Activated B cell treated with CpG ODN at 0.5 μM for 24 hours (primary cell): Measurements from ENCODE around the gene PTDSS2. TPM values are rescaled to one million over a fixed set of nuclear protein-coding genes. Genes with fewer than 3 reads are reported as not detected.

Experiments
- ATAC-seq: fragments of 200-7000 bp; cut with Tn5 transposase; one replicate; pipeline ENCODE4 v1.10.0; 2021; ENCODE audit warnings: low read depth, mild to moderate bottlenecking, moderate library complexity
- CTCF ChIA-PET: fragments of 350-600 bp; sonication (Branson Sonifier 250); formaldehyde crosslinking; loops from one replicate; lab custom pipeline; 2021; ENCODE audit warnings: antibody characterized with exemption; lab: Charles Lee
- POLR2A ChIA-PET: fragments of 350-600 bp; sonication (Branson Sonifier 250); formaldehyde crosslinking; loops from one replicate; lab custom pipeline; 2021; ENCODE audit warnings: antibody characterized with exemption; lab: Charles Lee
- DNase-seq: peaks from one replicate; pipeline ENCODE4 v3.0.0; 2022
- H3K27ac Mint-ChIP-seq: one replicate; pipeline ENCODE4 v1.8.0; 2020; ENCODE audit warnings: mixed read lengths
- H3K27me3 Mint-ChIP-seq: one replicate; pipeline ENCODE4 v1.8.0; 2021; ENCODE audit warnings: mixed read lengths
- H3K36me3 Mint-ChIP-seq: one replicate; pipeline ENCODE4 v1.8.0; 2021; ENCODE audit warnings: low read depth, mixed read lengths
- H3K4me1 Mint-ChIP-seq: one replicate; pipeline ENCODE4 v1.8.0; 2021; ENCODE audit warnings: mixed read lengths
- H3K4me3 Mint-ChIP-seq: one replicate; pipeline ENCODE4 v1.8.0; 2020; ENCODE audit warnings: mild to moderate bottlenecking, mixed read lengths
- H3K9me3 Mint-ChIP-seq: one replicate; pipeline ENCODE4 v1.8.0; 2020; ENCODE audit warnings: mixed read lengths
- intact Hi-C: fragments of 100-400 bp; cut with micrococcal nuclease; formaldehyde crosslinking; loops from one replicate; pipeline ENCODE4 v1.15.1; 2024
- total RNA-seq: library from RNA; stranded (reverse); gene quantifications from 2 replicates; pipeline ENCODE4 v1.2.3, GENCODE V29; 2022
- TF ChIP-seq, protein P1 (sequence below): fragments of 200-600 bp; IDR thresholded peaks from one replicate; pipeline ENCODE4 v1.8.0; 2022; ENCODE audit warnings: antibody characterized with exemption, mild to moderate bottlenecking

Gene PTDSS2
- total RNA-seq, 1 donor from 2014 or later, result 22.0 TPM

- CTCF ChIA-PET, result interaction anchor here (0.8 to 1.2 kb wide), 2 partner anchors 200 to 276 kb away, joined by 3 to 8 read pairs; no protein-coding TSS in a partner anchor
- Mint-ChIP-seq H3K4me3 (peak overlapping the region; percentile 97), H3K27ac (peak overlapping the region; percentile 87), H3K27me3 (no peaks in the 10 kb centered on the region), H3K4me1 (peaks cover 35% of the 10 kb centered on the region), H3K36me3 (peaks cover 19% of the 10 kb centered on the region), H3K9me3 (no peaks in the 10 kb centered on the region)
- peak; percentile 49 for DNase-seq
- POLR2A ChIA-PET, result interaction anchor here (0.5 to 4.3 kb wide), 7 partner anchors 35 to 244 kb away, joined by 3 to 50 read pairs (median 4); partner anchors contain the start of genes BET1L, HRAS, LRRC56 and RIC8A
- TF ChIP-seq, protein P1, sequence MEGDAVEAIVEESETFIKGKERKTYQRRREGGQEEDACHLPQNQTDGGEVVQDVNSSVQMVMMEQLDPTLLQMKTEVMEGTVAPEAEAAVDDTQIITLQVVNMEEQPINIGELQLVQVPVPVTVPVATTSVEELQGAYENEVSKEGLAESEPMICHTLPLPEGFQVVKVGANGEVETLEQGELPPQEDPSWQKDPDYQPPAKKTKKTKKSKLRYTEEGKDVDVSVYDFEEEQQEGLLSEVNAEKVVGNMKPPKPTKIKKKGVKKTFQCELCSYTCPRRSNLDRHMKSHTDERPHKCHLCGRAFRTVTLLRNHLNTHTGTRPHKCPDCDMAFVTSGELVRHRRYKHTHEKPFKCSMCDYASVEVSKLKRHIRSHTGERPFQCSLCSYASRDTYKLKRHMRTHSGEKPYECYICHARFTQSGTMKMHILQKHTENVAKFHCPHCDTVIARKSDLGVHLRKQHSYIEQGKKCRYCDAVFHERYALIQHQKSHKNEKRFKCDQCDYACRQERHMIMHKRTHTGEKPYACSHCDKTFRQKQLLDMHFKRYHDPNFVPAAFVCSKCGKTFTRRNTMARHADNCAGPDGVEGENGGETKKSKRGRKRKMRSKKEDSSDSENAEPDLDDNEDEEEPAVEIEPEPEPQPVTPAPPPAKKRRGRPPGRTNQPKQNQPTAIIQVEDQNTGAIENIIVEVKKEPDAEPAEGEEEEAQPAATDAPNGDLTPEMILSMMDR, result no peak
- intact Hi-C loops, result loop anchor here (1.0 to 5.0 kb wide), 4 partner anchors 55 to 346 kb away; partner anchors contain the start of genes HRAS and IFITM2
- ATAC-seq, result peak; percentile 18
These were observed 851 bp downstream of the PTDSS2 start for GRCh38 chr11:450809-451451.

DNA sequence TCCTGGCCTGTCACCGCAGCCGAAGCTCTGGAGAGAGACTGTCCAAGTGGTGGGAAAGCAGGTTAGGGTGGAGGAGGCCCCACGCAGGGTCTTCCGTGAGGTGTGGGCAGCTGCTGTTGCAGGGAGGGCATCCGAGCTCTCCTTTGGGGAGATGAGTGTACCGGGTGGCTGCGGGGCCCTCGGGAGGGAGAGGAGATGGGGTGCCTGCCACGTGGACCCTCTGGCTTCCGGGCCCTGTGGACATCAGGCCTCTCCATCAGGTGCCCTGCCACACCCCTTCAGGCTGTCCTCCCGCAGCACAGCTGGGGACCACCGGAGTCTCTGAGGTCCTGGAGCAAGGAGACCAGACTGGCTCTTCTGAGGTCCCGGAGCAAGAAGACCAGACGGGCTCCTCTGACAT lies 1.7 kb downstream of the PTDSS2 start:
- no peaks in the 10 kb centered on the region for H3K27me3 Mint-ChIP-seq
- intact Hi-C loops, result loop anchor here (2.0 to 5.0 kb wide), 2 partner anchors 144 to 345 kb away; partner anchors contain the start of gene IFITM2
- peak overlapping the region; percentile 97 for H3K4me3 Mint-ChIP-seq
- DNase-seq (no peak), ATAC-seq (no peak)
- no peak overlapping the region for H3K27ac Mint-ChIP-seq
- no peaks in the 10 kb centered on the region for H3K9me3 Mint-ChIP-seq
- peaks cover 43% of the 10 kb centered on the region for H3K4me1 Mint-ChIP-seq
- POLR2A ChIA-PET, result interaction anchor here (0.8 kb wide), 1 partner anchor 55 kb away, joined by 3 read pairs; the partner anchor contains the start of gene RNH1
- TF ChIP-seq, protein P1, result no peak
- CTCF ChIA-PET, result no interaction called here
- peaks cover 19% of the 10 kb centered on the region for H3K36me3 Mint-ChIP-seq

DNA sequence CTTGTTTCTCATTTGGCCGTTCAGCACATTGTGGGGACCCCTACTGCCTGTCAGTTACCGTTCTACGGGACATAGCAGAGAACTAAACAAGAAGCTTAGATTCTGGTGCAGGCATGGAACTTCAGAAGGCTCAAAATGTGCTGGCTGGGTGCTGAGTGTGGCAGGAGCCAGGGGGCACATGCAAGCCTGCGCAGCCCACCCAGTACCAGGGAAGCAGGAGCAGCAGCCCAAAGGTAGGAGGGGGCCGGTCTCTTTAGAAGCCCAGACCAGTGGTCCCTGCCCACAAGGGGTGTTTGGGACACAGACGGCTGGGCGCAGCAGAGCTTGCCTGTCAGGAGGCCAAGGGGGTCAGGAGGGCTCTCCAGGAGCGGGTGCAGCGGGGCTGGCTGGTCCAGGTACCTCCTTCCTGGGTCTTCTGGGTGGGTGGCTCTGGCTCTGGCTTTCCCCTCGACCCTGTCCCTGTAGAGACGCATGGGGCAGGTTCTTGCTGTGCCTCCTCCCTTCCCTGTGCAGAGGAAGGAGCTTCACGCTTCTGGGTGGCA lies 2.2 kb downstream of the PTDSS2 start:
- Mint-ChIP-seq H3K27ac (no peak overlapping the region), H3K9me3 (no peaks in the 10 kb centered on the region), H3K27me3 (no peaks in the 10 kb centered on the region), H3K36me3 (peaks cover 19% of the 10 kb centered on the region), H3K4me3 (no peak overlapping the region), H3K4me1 (peaks cover 48% of the 10 kb centered on the region)
- TF ChIP-seq, protein P1, result no peak
- intact Hi-C loops, result loop anchor here (5.0 kb wide), 1 partner anchor 145 kb away; the partner anchor contains the start of gene IFITM2
- POLR2A ChIA-PET, result interaction anchor here (0.6 kb wide), 1 partner anchor 54 kb away, joined by 5 read pairs; no protein-coding TSS in a partner anchor
- DNase-seq (no peak), ATAC-seq (no peak)
- CTCF ChIA-PET, result no interaction called here

DNA sequence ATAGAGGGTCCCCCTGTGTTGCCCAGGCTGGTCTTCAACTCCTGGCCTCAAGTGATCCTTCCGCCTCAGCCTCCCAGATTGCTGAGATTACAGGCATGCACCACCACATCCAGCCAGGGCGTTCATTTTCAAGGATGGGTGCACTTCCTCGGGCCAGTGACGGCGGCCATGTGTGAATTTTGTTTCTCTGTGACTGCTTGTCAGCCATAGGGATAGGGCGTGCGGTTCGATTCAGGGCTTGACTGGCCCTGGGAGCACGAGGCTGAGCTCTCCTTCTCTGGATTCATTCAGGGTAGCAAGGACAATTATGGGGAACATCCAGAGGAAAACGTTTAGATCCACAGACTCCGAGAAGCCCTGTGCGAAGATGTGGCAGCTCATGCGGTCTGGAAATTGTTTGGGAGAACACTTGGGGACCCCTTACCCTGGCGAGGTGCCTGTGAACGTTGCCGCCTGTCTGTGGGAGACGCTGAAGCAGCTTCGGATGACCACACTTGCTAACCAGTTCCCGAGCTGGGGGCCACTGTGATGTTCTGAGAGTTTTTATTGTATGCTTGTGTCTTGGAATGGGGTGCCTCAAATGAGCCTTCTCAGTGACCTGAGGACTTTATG lies 2.9 kb downstream of the PTDSS2 start:
- H3K4me1 Mint-ChIP-seq, result peaks cover 55% of the 10 kb centered on the region
- H3K36me3 Mint-ChIP-seq, result peaks cover 19% of the 10 kb centered on the region
- intact Hi-C loops, result loop anchor here (5.0 kb wide), 1 partner anchor 146 kb away; the partner anchor contains the start of gene IFITM2
- no peak for DNase-seq
- POLR2A ChIA-PET, result interaction anchor here (0.5 to 0.6 kb wide), 2 partner anchors 53 to 60 kb away, joined by 5 to 7 read pairs; no protein-coding TSS in a partner anchor
- ATAC-seq, result no peak
- no peaks in the 10 kb centered on the region for H3K27me3 Mint-ChIP-seq
- H3K27ac Mint-ChIP-seq, result no peak overlapping the region
- CTCF ChIA-PET, result no interaction called here
- H3K9me3 Mint-ChIP-seq, result no peaks in the 10 kb centered on the region
- TF ChIP-seq, protein P1, result no peak
- peak overlapping the region; percentile 28 for H3K4me3 Mint-ChIP-seq
